Type B pancreatic cell (in vitro differentiated cells): Measurements from ENCODE around the gene MPPED2. TPM values are rescaled to one million over a fixed set of nuclear protein-coding genes. Genes with fewer than 3 reads are reported as not detected.
A peak's percentile ranks its signal among the peaks of the same experiment; 100 is the strongest.

Experiments
- DNase-seq: peaks from one replicate; pipeline ENCODE4 v3.0.0; 2021; ENCODE audit warnings: mixed read lengths; ENCODE audit not compliant: unreplicated experiment; ENCODE audit errors: extremely low spot score
- H3K27ac Mint-ChIP-seq: 2 replicates; pipeline ENCODE4 v1.8.0; 2021; ENCODE audit warnings: mild to moderate bottlenecking, mixed read lengths
- H3K27me3 Mint-ChIP-seq: 2 replicates; pipeline ENCODE4 v1.8.0; 2021; ENCODE audit warnings: mixed read lengths
- H3K36me3 Mint-ChIP-seq: 2 replicates; pipeline ENCODE4 v1.8.0; 2021; ENCODE audit warnings: mixed read lengths
- H3K4me1 Mint-ChIP-seq: one replicate; pipeline ENCODE4 v1.8.0; 2021; ENCODE audit warnings: mixed read lengths; ENCODE audit not compliant: unreplicated experiment
- H3K4me3 Mint-ChIP-seq: 2 replicates; pipeline ENCODE4 v1.8.0; 2021; ENCODE audit warnings: mild to moderate bottlenecking, mixed read lengths
- H3K9me3 Mint-ChIP-seq: 2 replicates; pipeline ENCODE4 v1.8.0; 2021; ENCODE audit warnings: mixed read lengths
- CTCF ChIP-seq: fragments of 200-600 bp; sonication (generic); conservative IDR thresholded peaks from 2 replicates; pipeline ENCODE4 v1.5.0; 2021; ENCODE audit warnings: antibody characterized with exemption, mild to moderate bottlenecking
- total RNA-seq: library from RNA; stranded (reverse); gene quantifications from 2 replicates; pipeline ENCODE4 v1.2.1, GENCODE V29; 2021; ENCODE audit warnings: low replicate concordance

Gene MPPED2
- total RNA-seq, 1 donor from 2014 or later: 63.9 TPM

GRCh38 chr11:30452842-30453241 is 133.3 kb downstream of the MPPED2 start:
- no peak for TF ChIP-seq CTCF
- no peak overlapping the region for H3K4me3 Mint-ChIP-seq
- H3K9me3 Mint-ChIP-seq: peaks cover 15% of the 10 kb centered on the region
- H3K27ac Mint-ChIP-seq: no peak overlapping the region
- peaks cover 12% of the 10 kb centered on the region for H3K36me3 Mint-ChIP-seq
- H3K27me3 Mint-ChIP-seq: peaks cover 3% of the 10 kb centered on the region
- DNase-seq: no peak
- H3K4me1 Mint-ChIP-seq: peaks cover 52% of the 10 kb centered on the region

GRCh38 chr11:30452114-30452513 is 134.0 kb downstream of the MPPED2 start:
- no peak for TF ChIP-seq CTCF
- Mint-ChIP-seq H3K27ac (no peak overlapping the region), H3K9me3 (peaks cover 15% of the 10 kb centered on the region), H3K27me3 (peaks cover 3% of the 10 kb centered on the region), H3K4me3 (no peak overlapping the region), H3K36me3 (peaks cover 12% of the 10 kb centered on the region), H3K4me1 (peaks cover 60% of the 10 kb centered on the region)
- no peak for DNase-seq

GRCh38 chr11:30451626-30452025 is 134.5 kb downstream of the MPPED2 start:
- Mint-ChIP-seq H3K27ac (no peak overlapping the region), H3K36me3 (peaks cover 9% of the 10 kb centered on the region), H3K4me1 (peaks cover 65% of the 10 kb centered on the region), H3K27me3 (peaks cover 3% of the 10 kb centered on the region), H3K4me3 (no peak overlapping the region), H3K9me3 (peaks cover 15% of the 10 kb centered on the region)
- no peak for TF ChIP-seq CTCF
- DNase-seq: no peak

- Mint-ChIP-seq H3K27me3 (peaks cover 3% of the 10 kb centered on the region), H3K4me3 (no peak overlapping the region), H3K36me3 (peaks cover 7% of the 10 kb centered on the region), H3K9me3 (peaks cover 13% of the 10 kb centered on the region), H3K4me1 (peaks cover 65% of the 10 kb centered on the region), H3K27ac (no peak overlapping the region)
- no peak for DNase-seq
- no peak for TF ChIP-seq CTCF
Observed at GRCh38 chr11:30451167-30451566, 135.0 kb downstream of the MPPED2 start.

GRCh38 chr11:30447058-30447640 is 139.0 kb downstream of the MPPED2 start:
- peak overlapping the region; percentile 15 for H3K4me3 Mint-ChIP-seq
- TF ChIP-seq CTCF: no peak
- H3K27ac Mint-ChIP-seq: no peak overlapping the region
- DNase-seq: no peak
- peaks cover 3% of the 10 kb centered on the region for H3K27me3 Mint-ChIP-seq
- peaks cover 4% of the 10 kb centered on the region for H3K36me3 Mint-ChIP-seq
- H3K9me3 Mint-ChIP-seq: no peaks in the 10 kb centered on the region
- H3K4me1 Mint-ChIP-seq: peaks cover 42% of the 10 kb centered on the region

- Mint-ChIP-seq H3K4me1 (peaks cover 36% of the 10 kb centered on the region), H3K27ac (no peak overlapping the region), H3K9me3 (no peaks in the 10 kb centered on the region), H3K27me3 (peaks cover 3% of the 10 kb centered on the region), H3K36me3 (peaks cover 4% of the 10 kb centered on the region), H3K4me3 (no peak overlapping the region)
- no peak for TF ChIP-seq CTCF
- DNase-seq: no peak
Observed at GRCh38 chr11:30446520-30446919, 139.6 kb downstream of the MPPED2 start.
